Naive thymus-derived CD4-positive, alpha-beta T cell (primary cell): ENCODE results near the gene NUDT3. TPM values are rescaled to one million over a fixed set of nuclear protein-coding genes. Genes with fewer than 3 reads are reported as not detected.
"Not testable (repeated sequence)": the region's sequence is repeated elsewhere in the genome, so short reads cannot be mapped to it uniquely, and the experiment has no call there.

Source experiments
- ATAC-seq: fragments of 150-1000 bp; cut with Tn5 transposase; 2 replicates; pipeline ENCODE4 v1.10.0; 2021; ENCODE audit warnings: mild to moderate bottlenecking, moderate library complexity
- CTCF ChIA-PET: fragments of 350-600 bp; sonication (Branson Sonifier 250); formaldehyde crosslinking; loops from one replicate; lab custom pipeline; 2021; ENCODE audit warnings: antibody characterized with exemption; lab: Charles Lee
- POLR2A ChIA-PET: fragments of 350-600 bp; sonication (Branson Sonifier 250); formaldehyde crosslinking; loops from one replicate; lab custom pipeline; 2021; ENCODE audit warnings: antibody characterized with exemption, inconsistent platforms; lab: Charles Lee
- DNase-seq, 9 donors: peaks; one replicate each; pipeline versions ENCODE4 v3.0.0 to v3.0.0-alpha.2; 2020 to 2022; ENCODE audit warnings: mixed read lengths in 1 of 9
- H3K27ac ChIP-seq: one replicate; pipeline ENCODE4 v1.7.0; 2013; ENCODE audit warnings: mild to moderate bottlenecking, low read depth, low read length, moderate library complexity
- H3K27me3 ChIP-seq, 2 donors: one replicate each; pipeline ENCODE4 v1.7.0; 2013; ENCODE audit warnings: low read length in 2 of 2, mild to moderate bottlenecking in 2 of 2, moderate library complexity in 2 of 2; ENCODE audit not compliant: control insufficient read depth in 2 of 2, insufficient read depth in 2 of 2
- H3K36me3 ChIP-seq, 3 experiments: 1 replicate in 2 of 3; 2 replicates in 1 of 3; pipeline ENCODE4 v1.7.0; 2013; ENCODE audit warnings: low read length in 3 of 3, mild to moderate bottlenecking in 3 of 3, moderate library complexity in 1 of 3; ENCODE audit not compliant: insufficient read depth in 3 of 3, control insufficient read depth in 2 of 3
- H3K4me1 ChIP-seq, 2 donors: one replicate each; pipeline ENCODE4 v1.7.0; 2013; ENCODE audit warnings: low read length in 2 of 2, mild to moderate bottlenecking in 2 of 2, moderate library complexity in 1 of 2; ENCODE audit not compliant: control insufficient read depth in 2 of 2, insufficient read depth in 2 of 2
- H3K4me3 ChIP-seq: 2 replicates; pipeline ENCODE4 v1.7.0; 2013; ENCODE audit warnings: mild to moderate bottlenecking, low read length
- H3K9me3 ChIP-seq, 3 experiments: 1 replicate in 2 of 3; 2 replicates in 1 of 3; pipeline ENCODE4 v1.7.0; 2013; ENCODE audit warnings: low read length in 3 of 3; ENCODE audit not compliant: control insufficient read depth in 2 of 3
- H3K27ac Mint-ChIP-seq, 9 donors: one replicate each; pipeline ENCODE4 v1.8.0; 2020 to 2022; ENCODE audit warnings: mixed read lengths in 9 of 9, mild to moderate bottlenecking in 8 of 9, moderate library complexity in 5 of 9, inconsistent platforms in 2 of 9
- H3K27me3 Mint-ChIP-seq, 5 donors: one replicate each; pipeline ENCODE4 v1.8.0; 2021 to 2022; ENCODE audit warnings: mixed read lengths in 5 of 5, mild to moderate bottlenecking in 1 of 5
- H3K36me3 Mint-ChIP-seq, 5 donors: one replicate each; pipeline ENCODE4 v1.8.0; 2020 to 2022; ENCODE audit warnings: mixed read lengths in 5 of 5, mild to moderate bottlenecking in 3 of 5, inconsistent platforms in 1 of 5
- H3K4me1 Mint-ChIP-seq, 7 donors: one replicate each; pipeline ENCODE4 v1.8.0; 2020 to 2022; ENCODE audit warnings: mixed read lengths in 7 of 7, mild to moderate bottlenecking in 3 of 7, inconsistent platforms in 1 of 7
- H3K4me3 Mint-ChIP-seq, 10 donors: one replicate each; pipeline ENCODE4 v1.8.0; 2020 to 2022; ENCODE audit warnings: mild to moderate bottlenecking in 10 of 10, mixed read lengths in 10 of 10, moderate library complexity in 6 of 10, inconsistent platforms in 2 of 10
- H3K9me3 Mint-ChIP-seq, 11 donors: one replicate each; pipeline ENCODE4 v1.8.0; 2020 to 2022; ENCODE audit warnings: mixed read lengths in 11 of 11, mild to moderate bottlenecking in 4 of 11, inconsistent platforms in 1 of 11, moderate library complexity in 1 of 11
- intact Hi-C, 2 donors: fragments of 100-400 bp; cut with micrococcal nuclease; formaldehyde crosslinking; loops; one replicate each; pipeline ENCODE4 v1.15.1; 2023
- polyA plus RNA-seq, 2 donors: library from polyadenylated mRNA; unstranded; fragments of 300-500 nt; fragmentation: Illumina TruSeq; gene quantifications; one replicate each; pipeline ENCODE4 v1.2.3, GENCODE V29; 2021
- total RNA-seq, 6 experiments: library from RNA in 5 of 6; stranded (reverse) in 5 of 6; gene quantifications; 1 replicate in 5 of 6; 2 replicates in 1 of 6; pipeline ENCODE4 v1.2.3 and lab custom pipeline; 2021 to 2026

Gene NUDT3
- total and polyA plus RNA-seq, 7 experiments from 2014 or later, result 10.4 to 29.7 (median 23.4) TPM

DNA sequence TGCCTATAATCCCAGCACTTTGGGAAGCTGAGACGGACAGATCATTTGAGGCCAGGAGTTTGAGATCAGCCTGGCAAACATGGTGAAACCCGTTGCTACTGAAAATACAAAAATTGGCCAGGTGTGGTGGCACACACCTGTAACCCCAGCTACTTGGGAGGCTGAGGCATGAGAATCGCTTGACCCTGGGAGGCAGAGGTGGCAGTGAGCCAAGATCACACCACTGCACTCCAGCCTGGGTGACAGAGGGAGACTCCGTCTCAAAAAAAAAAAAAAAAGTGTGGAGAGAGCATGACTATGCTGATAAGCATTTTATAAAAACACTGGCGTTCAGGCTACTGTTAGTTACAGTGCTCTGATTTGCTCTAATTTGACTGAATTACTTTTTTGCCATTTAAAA lies 14.9 kb downstream of the NUDT3 start:
- H3K4me1 ChIP-seq, DNase-seq, POLR2A ChIA-PET, H3K27me3 Mint-ChIP-seq, H3K36me3 ChIP-seq, H3K27ac ChIP-seq, ATAC-seq, H3K27me3 ChIP-seq, H3K27ac Mint-ChIP-seq, H3K9me3 ChIP-seq, H3K4me3 ChIP-seq, intact Hi-C loops, H3K4me3 Mint-ChIP-seq, H3K9me3 Mint-ChIP-seq, CTCF ChIA-PET: not testable (repeated sequence)
- peaks cover 0 to 13% (median 4%) of the 10 kb centered on the region in 5 donors for H3K36me3 Mint-ChIP-seq
- H3K4me1 Mint-ChIP-seq, result peaks cover 3 to 23% (median 18%) of the 10 kb centered on the region in 7 donors

DNA sequence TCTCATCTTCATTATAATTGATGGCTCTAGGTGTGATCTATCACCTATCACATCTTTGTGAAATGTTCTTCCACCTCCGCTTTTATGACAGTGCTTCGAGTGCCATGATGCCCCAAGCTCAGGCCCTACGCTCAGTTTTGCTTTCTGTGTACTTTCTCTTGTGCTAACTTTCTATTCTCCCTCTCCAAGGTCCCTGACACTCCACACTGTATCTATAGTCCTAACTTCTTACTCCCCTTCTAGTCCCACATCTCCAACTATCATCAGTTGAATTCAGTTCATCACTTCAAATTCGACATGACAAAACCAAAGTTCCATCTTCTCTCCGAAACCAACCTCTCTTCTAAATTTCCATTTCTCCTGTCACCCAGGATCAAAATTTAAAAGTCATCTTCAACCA lies 16.6 kb downstream of the NUDT3 start:
- no peak for DNase-seq
- H3K27me3 Mint-ChIP-seq, result no peaks in the 10 kb centered on the region
- ChIA-PET CTCF (no interaction called here), POLR2A (no interaction called here)
- Histone ChIP-seq H3K9me3 (no peaks in the 10 kb centered on the region), H3K27me3 (no peaks in the 10 kb centered on the region), H3K4me1 (no peaks in the 10 kb centered on the region), H3K36me3 (no peaks in the 10 kb centered on the region), H3K4me3 (no peak overlapping the region), H3K27ac (no peak overlapping the region)
- no peak overlapping the region for H3K27ac Mint-ChIP-seq
- intact Hi-C loops, result no loop called here
- peaks cover 3 to 26% (median 19%) of the 10 kb centered on the region in 7 donors for H3K4me1 Mint-ChIP-seq
- H3K4me3 Mint-ChIP-seq, result no peak overlapping the region
- H3K36me3 Mint-ChIP-seq, result peaks cover 0 to 17% (median 8%) of the 10 kb centered on the region in 5 donors
- no peak for ATAC-seq
- H3K9me3 Mint-ChIP-seq, result no peaks in the 10 kb centered on the region

DNA sequence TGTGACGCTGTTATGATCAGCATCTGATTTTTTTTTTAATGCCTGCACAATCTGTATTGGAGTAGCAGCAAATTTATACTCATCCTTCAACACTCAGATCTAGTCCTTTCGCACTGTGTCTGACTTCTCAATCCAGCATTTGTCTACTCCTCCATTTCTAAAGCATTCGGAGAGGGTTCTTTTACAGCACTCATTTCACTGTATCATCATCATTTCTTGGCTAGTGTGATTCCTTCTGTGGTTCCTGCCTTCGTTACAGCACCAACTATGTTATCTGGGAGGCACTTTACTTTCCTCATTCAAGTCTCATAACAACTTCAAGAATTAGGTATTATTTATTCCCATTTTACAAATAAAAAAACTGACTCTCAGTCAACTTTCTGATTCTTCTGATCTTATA lies 18.0 kb downstream of the NUDT3 start:
- H3K4me1 ChIP-seq, result no peaks in the 10 kb centered on the region
- H3K36me3 ChIP-seq, result no peaks in the 10 kb centered on the region
- ATAC-seq (no peak), DNase-seq (no peak)
- H3K27me3 ChIP-seq, result no peaks in the 10 kb centered on the region
- H3K4me3 ChIP-seq, result no peak overlapping the region
- ChIA-PET CTCF (no interaction called here), POLR2A (no interaction called here)
- no peaks in the 10 kb centered on the region for H3K9me3 Mint-ChIP-seq
- intact Hi-C loops, result no loop called here
- H3K4me3 Mint-ChIP-seq, result no peak overlapping the region
- peaks cover 3 to 16% (median 7%) of the 10 kb centered on the region in 5 donors for H3K36me3 Mint-ChIP-seq
- H3K4me1 Mint-ChIP-seq, result peaks cover 7 to 30% (median 23%) of the 10 kb centered on the region in 7 donors
- H3K9me3 ChIP-seq, result no peaks in the 10 kb centered on the region
- H3K27ac Mint-ChIP-seq, result no peak overlapping the region
- no peak overlapping the region for H3K27ac ChIP-seq
- no peaks in the 10 kb centered on the region for H3K27me3 Mint-ChIP-seq

DNA sequence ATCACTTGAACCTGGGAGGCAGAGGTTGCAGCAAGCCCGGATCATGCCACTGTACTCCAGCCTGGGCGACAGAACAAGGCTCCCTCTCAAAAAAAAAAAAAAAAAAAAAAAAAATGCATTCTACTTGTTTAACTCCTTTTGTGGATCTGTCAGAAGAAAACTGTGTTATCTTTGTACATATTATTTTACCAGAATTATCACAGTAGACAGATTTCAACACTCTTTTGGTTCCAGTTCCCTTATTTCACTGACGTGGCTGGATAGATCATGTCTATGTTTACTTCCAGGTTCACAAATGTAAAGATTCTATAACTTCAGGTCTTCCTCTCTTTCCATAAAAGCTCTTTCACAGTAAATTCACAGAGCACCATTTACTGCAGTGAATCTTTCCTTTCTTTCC lies 18.4 kb downstream of the NUDT3 start:
- POLR2A ChIA-PET, result no interaction called here
- Mint-ChIP-seq H3K4me3 (no peak overlapping the region), H3K27me3 (no peaks in the 10 kb centered on the region), H3K4me1 (peaks cover 7 to 35% (median 28%) of the 10 kb centered on the region in 7 donors), H3K9me3 (no peaks in the 10 kb centered on the region), H3K36me3 (peaks cover 3 to 16% (median 7%) of the 10 kb centered on the region in 5 donors), H3K27ac (no peak overlapping the region)
- H3K4me1 ChIP-seq, result no peaks in the 10 kb centered on the region
- H3K27ac ChIP-seq, result no peak overlapping the region
- no peaks in the 10 kb centered on the region for H3K9me3 ChIP-seq
- DNase-seq (no peak), ATAC-seq (peak; percentile 47)
- intact Hi-C loops, result no loop called here
- H3K4me3 ChIP-seq, result no peak overlapping the region
- CTCF ChIA-PET, result no interaction called here
- no peaks in the 10 kb centered on the region for H3K27me3 ChIP-seq
- H3K36me3 ChIP-seq, result no peaks in the 10 kb centered on the region

DNA sequence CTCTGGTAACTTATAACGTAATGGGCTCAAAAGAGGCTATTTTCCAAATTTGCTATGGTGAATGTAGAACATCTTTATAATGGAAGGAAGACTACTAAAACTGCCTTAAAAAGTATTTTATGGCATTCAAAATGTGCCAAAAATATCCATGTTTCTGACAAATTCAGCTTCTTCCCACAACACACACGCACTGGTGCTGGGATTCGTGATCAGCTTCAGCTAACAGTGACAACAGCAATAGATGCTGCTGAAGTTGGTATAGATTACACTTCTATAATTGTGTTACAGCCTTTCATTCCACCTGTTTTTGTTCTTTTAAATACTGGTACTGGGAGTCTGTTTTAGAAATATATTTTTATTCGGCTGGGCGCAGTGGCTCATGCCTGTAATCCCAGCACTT lies 19.0 kb downstream of the NUDT3 start:
- intact Hi-C loops, result no loop called here
- POLR2A ChIA-PET, result no interaction called here
- no peak overlapping the region for H3K27ac ChIP-seq

DNA sequence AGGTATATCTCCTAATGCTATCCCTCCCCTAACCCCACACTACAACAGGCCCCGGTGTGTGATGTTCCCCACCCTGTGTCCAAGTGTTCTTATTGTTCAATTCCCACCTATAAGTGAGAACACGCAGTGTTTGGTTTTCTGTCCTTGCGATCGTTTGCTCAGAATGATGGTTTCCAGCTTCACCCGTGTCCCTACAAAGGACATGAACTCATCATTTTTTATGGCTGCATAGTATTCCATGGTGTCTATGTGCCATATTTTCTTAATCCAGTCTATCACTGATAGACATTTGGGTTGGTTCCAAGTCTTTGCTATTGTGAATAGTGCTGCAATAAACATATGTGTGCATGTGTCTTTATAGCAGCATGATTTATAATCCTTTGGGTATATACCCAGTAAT lies 20.6 kb downstream of the NUDT3 start:
- H3K27ac ChIP-seq, POLR2A ChIA-PET, H3K27ac Mint-ChIP-seq, ATAC-seq, H3K27me3 Mint-ChIP-seq, H3K36me3 ChIP-seq, H3K9me3 Mint-ChIP-seq, H3K4me3 ChIP-seq, H3K27me3 ChIP-seq, H3K4me3 Mint-ChIP-seq, H3K4me1 ChIP-seq, H3K9me3 ChIP-seq, CTCF ChIA-PET, intact Hi-C loops, DNase-seq: not testable (repeated sequence)
- Mint-ChIP-seq H3K36me3 (peaks cover 3 to 15% (median 6%) of the 10 kb centered on the region in 5 donors), H3K4me1 (peaks cover 6 to 39% (median 32%) of the 10 kb centered on the region in 7 donors)

More for the DNA sequence above, 19.0 kb downstream of the NUDT3 start:
- Mint-ChIP-seq H3K4me1 (peaks cover 4 to 34% (median 27%) of the 10 kb centered on the region in 7 donors), H3K27me3 (no peaks in the 10 kb centered on the region), H3K27ac (no peak overlapping the region), H3K4me3 (no peak overlapping the region), H3K9me3 (no peaks in the 10 kb centered on the region), H3K36me3 (peaks cover 3 to 12% (median 5%) of the 10 kb centered on the region in 5 donors)
- H3K9me3 ChIP-seq, result no peaks in the 10 kb centered on the region
- CTCF ChIA-PET, result no interaction called here
- no peaks in the 10 kb centered on the region for H3K36me3 ChIP-seq
- H3K4me3 ChIP-seq, result no peak overlapping the region
- no peaks in the 10 kb centered on the region for H3K4me1 ChIP-seq
- ATAC-seq (no peak), DNase-seq (no peak)
- no peaks in the 10 kb centered on the region for H3K27me3 ChIP-seq

DNA sequence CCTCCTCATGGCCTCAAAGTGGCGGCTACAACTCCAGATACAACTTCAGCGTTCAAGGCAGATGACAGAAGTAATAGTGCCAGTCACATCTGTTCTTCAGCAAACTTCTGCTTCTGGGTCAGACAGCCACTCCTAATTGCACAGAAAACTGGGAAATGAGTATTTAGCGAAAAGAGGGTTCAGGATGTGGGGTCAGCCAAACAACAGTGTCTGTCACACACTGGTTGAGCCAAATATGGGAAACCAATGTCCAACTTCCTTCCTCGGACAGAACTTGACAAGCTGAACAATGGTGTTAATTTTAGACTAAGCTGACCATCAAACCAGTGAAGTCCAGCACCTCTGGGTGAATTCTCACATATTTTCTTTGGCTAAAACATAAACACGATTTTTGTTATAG lies 22.1 kb downstream of the NUDT3 start:
- DNase-seq (no peak), ATAC-seq (peak; percentile 34)
- ChIA-PET CTCF (interaction anchor here (0.6 kb wide), 1 partner anchor 23 kb away, joined by 3 read pairs; no protein-coding TSS in a partner anchor), POLR2A (no interaction called here)
- Histone ChIP-seq H3K27me3 (no peaks in the 10 kb centered on the region), H3K4me1 (no peaks in the 10 kb centered on the region), H3K9me3 (no peaks in the 10 kb centered on the region), H3K36me3 (no peaks in the 10 kb centered on the region), H3K27ac (no peak overlapping the region), H3K4me3 (no peak overlapping the region)
- H3K4me1 Mint-ChIP-seq, result peaks cover 8 to 46% (median 39%) of the 10 kb centered on the region in 7 donors
- peaks cover 3 to 15% (median 6%) of the 10 kb centered on the region in 5 donors for H3K36me3 Mint-ChIP-seq
- no peaks in the 10 kb centered on the region for H3K27me3 Mint-ChIP-seq
- no peaks in the 10 kb centered on the region for H3K9me3 Mint-ChIP-seq
- H3K4me3 Mint-ChIP-seq, result no peak overlapping the region
- H3K27ac Mint-ChIP-seq, result peak overlapping the region in 2 of 9 donors; percentile 45 to 67
- intact Hi-C loops, result no loop called here
